Measurements from ENCODE around the gene LRRC27. TPM values are rescaled to one million over a fixed set of nuclear protein-coding genes. Genes with fewer than 3 reads are reported as not detected.
A peak's percentile ranks its signal among the peaks of the same experiment; 100 is the strongest.

The LRRC27 gene
- total RNA-seq, 1 donor from 2014 or later: 9.6 TPM

GRCh38 chr10:132301371-132302330, 30.3 kb upstream of the LRRC27 start:
- no peak for DNase-seq

GRCh38 chr10:132302421-132303310, 29.3 kb upstream of the LRRC27 start:
- DNase-seq: no peak

- DNase-seq: no peak
Observed at GRCh38 chr10:132303361-132304115, 28.5 kb upstream of the LRRC27 start.

GRCh38 chr10:132304756-132305509, 27.1 kb upstream of the LRRC27 start:
- DNase-seq: no peak

- DNase-seq: no peak
Observed at GRCh38 chr10:132305654-132306342, 26.2 kb upstream of the LRRC27 start.

- DNase-seq: no peak
Observed at GRCh38 chr10:132306343-132306685, 25.7 kb upstream of the LRRC27 start.

GRCh38 chr10:132306864-132307751, 24.9 kb upstream of the LRRC27 start:
- no peak for DNase-seq

- peak; percentile 81 for DNase-seq
Observed at GRCh38 chr10:132307823-132308586, 24.0 kb upstream of the LRRC27 start, which contains the start of gene STK32C. Gene STK32C, minus strand, starts transcription at chr10:132307950. Its CDS starts 117 bp downstream, at chr10:132307833.

- DNase-seq: no peak
Observed at GRCh38 chr10:132308587-132309470, 23.2 kb upstream of the LRRC27 start.

- DNase-seq: no peak
Observed at GRCh38 chr10:132309471-132309865, 22.5 kb upstream of the LRRC27 start.

- no peak for DNase-seq
Observed at GRCh38 chr10:132309879-132310591, 22.0 kb upstream of the LRRC27 start.

- no peak for DNase-seq
Observed at GRCh38 chr10:132310701-132311337, 21.2 kb upstream of the LRRC27 start.

GRCh38 chr10:132311338-132311939, 20.6 kb upstream of the LRRC27 start:
- no peak for DNase-seq

- no peak for DNase-seq
Observed at GRCh38 chr10:132313305-132313704, 18.7 kb upstream of the LRRC27 start.

- DNase-seq: no peak
Observed at GRCh38 chr10:132313865-132314264, 18.1 kb upstream of the LRRC27 start.

- no peak for DNase-seq
Observed at GRCh38 chr10:132314336-132314735, 17.7 kb upstream of the LRRC27 start.
